ENCODE data around the gene SLFN5. TPM values are rescaled to one million over a fixed set of nuclear protein-coding genes. Genes with fewer than 3 reads are reported as not detected.

Gene SLFN5
- polyA plus RNA-seq, 1 donor from 2014 or later: 8.9 TPM

Other genes starting within 250 kb of the SLFN5 start
- gene RFFL, start 179.4 kb upstream of the SLFN5 start, polyA plus RNA-seq: 28.9 TPM
- 14.3 TPM for gene RAD51D, start 123.2 kb upstream of the SLFN5 start, polyA plus RNA-seq
- not detected for gene FNDC8, start 121.5 kb upstream of the SLFN5 start, polyA plus RNA-seq
- gene NLE1, start 100.8 kb upstream of the SLFN5 start, polyA plus RNA-seq: 6.0 TPM
- gene UNC45B, start 95.3 kb upstream of the SLFN5 start, polyA plus RNA-seq: not detected
- not detected for gene SLC35G3, start 48.7 kb upstream of the SLFN5 start, polyA plus RNA-seq
- 11.2 TPM for gene SLFN11, start 130.5 kb downstream of the SLFN5 start, polyA plus RNA-seq
- 2.4 TPM for gene SLFN12, start 189.4 kb downstream of the SLFN5 start, polyA plus RNA-seq
- gene SLFN13, start 205.7 kb downstream of the SLFN5 start, polyA plus RNA-seq: 7.1 TPM

All from IgD-negative memory B cell (primary cell).